A549 (cell line): ENCODE data around the gene KLLN. TPM values are rescaled to one million over a fixed set of nuclear protein-coding genes. Genes with fewer than 3 reads are reported as not detected.

Source experiments
- ATAC-seq, 2 experiments: fragments of 200-7000 bp in 1 of 2; fragments of >200 bp in 1 of 2; cut with Nextera tagmentation in 1 of 2; cut with Tn5 transposase in 1 of 2; 3 replicates each; pipeline versions ENCODE4 v1.8.0 to v1.9.1; 2018 to 2020; ENCODE audit warnings: mild to moderate bottlenecking in 1 of 2, moderate library complexity in 1 of 2
- CTCF ChIA-PET: fragments of 300-600 bp; sonication (Branson Sonifier 250); formaldehyde crosslinking; extraction: SDS; loops from one replicate; lab custom pipeline; 2021; ENCODE audit warnings: antibody characterized with exemption, inconsistent platforms; lab: Yijun Ruan, JAX
- POLR2A ChIA-PET: fragments of 350-600 bp; formaldehyde crosslinking; extraction: SDS; loops from one replicate; lab custom pipeline; 2021; ENCODE audit warnings: antibody characterized with exemption, inconsistent platforms; lab: Yijun Ruan, JAX
- DNase-seq, 2 experiments: peaks; one replicate each; pipeline versions ENCODE4 v3.0.0 to v3.0.0-alpha.2; 2011 to 2016; ENCODE audit warnings: low read depth in 1 of 2, low spot score in 1 of 2
- FAIRE-seq: peaks from 2 replicates; lab custom pipeline; 2011; peaks lifted over from hg19 to GRCh38; lab: Jason Lieb, UNC
- H3K27ac ChIP-seq, 2 experiments: fragments of >200 bp; sonication (Bioruptor Twin); formaldehyde crosslinking; 3 replicates each; pipeline ENCODE4 v1.5.1; 2016 to 2017
- H3K4me1 ChIP-seq: fragments of >200 bp; sonication (Bioruptor Twin); formaldehyde crosslinking; 3 replicates; pipeline ENCODE4 v1.6.1; 2016
- H3K4me2 ChIP-seq: fragments of >200 bp; sonication (Bioruptor Twin); formaldehyde crosslinking; 3 replicates; pipeline ENCODE4 v1.6.1; 2016
- H3K4me3 ChIP-seq: fragments of >200 bp; sonication (Bioruptor Twin); formaldehyde crosslinking; 3 replicates; pipeline ENCODE4 v1.5.1; 2016
- H3K9me3 ChIP-seq: fragments of >200 bp; sonication (Bioruptor Twin); formaldehyde crosslinking; 3 replicates; pipeline ENCODE4 v1.6.1; 2016
- CBX8 ChIP-seq: fragments of 200-600 bp; sonication (generic); IDR thresholded peaks from 2 replicates; pipeline ENCODE4 v1.6.1; 2016
- CEBPB ChIP-seq, 2 experiments: fragments of >200 bp in 1 of 2; sonication (Bioruptor Twin) in 1 of 2; formaldehyde crosslinking in 1 of 2; IDR thresholded peaks; 2 replicates each; pipeline ENCODE4 v1.6.1; 2012 to 2016
- CHD4 ChIP-seq: fragments of 200-600 bp; sonication (generic); IDR thresholded peaks from 2 replicates; pipeline ENCODE4 v1.6.1; 2016; ENCODE audit warnings: antibody characterized with exemption, mild to moderate bottlenecking, borderline replicate concordance
- FOSL2 ChIP-seq, 2 experiments: fragments of 450-650 bp in 1 of 2; fragments of >200 bp in 1 of 2; sonication (Bioruptor Twin) in 1 of 2; formaldehyde crosslinking; IDR thresholded peaks; 2 replicates each; pipeline versions ENCODE4 v1.5.0 to v1.6.1; 2016 to 2020; ENCODE audit warnings: mild to moderate bottlenecking in 1 of 2, moderate library complexity in 1 of 2
- HOXB13 ChIP-seq: fragments of 250-450 bp; sonication (Bioruptor Pico); IDR thresholded peaks from 2 replicates; pipeline ENCODE4 v1.5.0; 2020; ENCODE audit warnings: low read depth, mild to moderate bottlenecking, moderate library complexity
- JUNB ChIP-seq: fragments of >200 bp; sonication (Bioruptor Twin); formaldehyde crosslinking; IDR thresholded peaks from 2 replicates; pipeline ENCODE4 v1.6.1; 2016
- MAFK ChIP-seq: fragments of 450-650 bp; IDR thresholded peaks from 2 replicates; pipeline ENCODE4 v1.6.1; 2014; ENCODE audit not compliant: partially characterized antibody
- NR3C1 ChIP-seq: fragments of >200 bp; sonication (Bioruptor Twin); formaldehyde crosslinking; IDR thresholded peaks from 3 replicates; pipeline ENCODE4 v1.6.1; 2017
- RCOR1 ChIP-seq: fragments of 150-350 bp; IDR thresholded peaks from 2 replicates; pipeline ENCODE4 v1.6.1; 2014; ENCODE audit warnings: antibody characterized with exemption, low read length, low read depth
- ZFP36 ChIP-seq: fragments of 450-650 bp; IDR thresholded peaks from 2 replicates; pipeline ENCODE4 v1.6.1; 2014; ENCODE audit warnings: borderline replicate concordance; ENCODE audit not compliant: partially characterized antibody
- WGBS: methylation state at CpG from one replicate; pipeline ENCODE4 v1.1.6; 2017; ENCODE audit errors: missing lambda C conversion rate; 5-methylcytosine and 5-hydroxymethylcytosine counted together
- polyA plus RNA-seq, 4 experiments: library from polyadenylated mRNA; depleted of rRNA in 3 of 4; stranded (reverse); fragments of >200 nt; fragmentation: RNase III in 1 of 4; extraction: RNeasy Plus Mini Kit Qiagen cat#74134 plus additional on column Dnase treatment in 1 of 4; gene quantifications; 2 replicates in 3 of 4; 3 replicates in 1 of 4; pipeline ENCODE4 v1.2.3, GENCODE V29; 2011 to 2017
- TF ChIP-seq, protein P1 (sequence below): fragments of 250-450 bp; sonication (Bioruptor Pico); IDR thresholded peaks from 2 replicates; pipeline ENCODE4 v1.5.0; 2020; ENCODE audit warnings: low read depth, mild to moderate bottlenecking, moderate library complexity
- TF ChIP-seq, protein P2 (sequence below): fragments of >200 bp; sonication (Bioruptor Twin); formaldehyde crosslinking; IDR thresholded peaks from 3 replicates; pipeline ENCODE4 v1.5.1; 2016
- TF ChIP-seq, protein P3 (sequence below): fragments of 150-350 bp; IDR thresholded peaks from 2 replicates; pipeline ENCODE4 v1.6.1; 2014; ENCODE audit warnings: low read depth, mild to moderate bottlenecking, low read length
- TF ChIP-seq, protein P4 (sequence below): IDR thresholded peaks from 2 replicates; pipeline ENCODE4 v1.6.1; 2012; ENCODE audit warnings: low read depth, borderline replicate concordance
- TF ChIP-seq, protein P5 (sequence below): fragments of 450-650 bp; IDR thresholded peaks from 2 replicates; pipeline ENCODE4 v1.6.1; 2014; ENCODE audit warnings: antibody characterized with exemption

The KLLN gene
- polyA plus RNA-seq, 2 of the 4 experiments (the other 2 are of a cell fraction), result 0.57 to 0.58 TPM

DNA sequence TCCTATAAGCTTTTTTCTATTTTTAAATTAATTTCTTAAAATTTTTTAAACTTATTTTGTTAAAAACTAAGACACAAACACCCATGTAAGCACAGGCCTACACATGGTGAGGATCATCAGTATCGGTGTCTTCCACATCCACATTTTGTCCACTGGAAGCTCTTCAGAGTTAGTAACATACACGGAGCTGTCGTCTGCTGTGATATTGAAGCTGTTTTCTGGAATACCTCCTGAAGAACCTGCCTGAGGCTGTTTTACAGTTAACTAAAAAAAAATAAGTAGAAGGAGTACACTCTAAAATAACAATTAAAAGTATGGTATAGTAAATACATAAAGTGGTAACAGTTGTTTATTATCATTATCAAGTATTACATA, 17.7 kb downstream of the KLLN start:
- DNase-seq (peak in 1 of 2 experiments; percentile 70), FAIRE-seq (peak; percentile 18), ATAC-seq (peak in 1 of 2 experiments; percentile 53; a peak in 3 of 6 replicates)
- POLR2A ChIA-PET, result interaction anchor here (1.0 to 2.3 kb wide), 5 partner anchors 17 to 543 kb away, joined by 3 to 34 read pairs (median 3); partner anchors contain the start of genes ATAD1, KLLN and PTEN
- peak overlapping the region; percentile 72 for H3K4me2 ChIP-seq
- no peak for TF ChIP-seq NR3C1
- no peak for TF ChIP-seq CHD4
- TF ChIP-seq, protein P1, sequence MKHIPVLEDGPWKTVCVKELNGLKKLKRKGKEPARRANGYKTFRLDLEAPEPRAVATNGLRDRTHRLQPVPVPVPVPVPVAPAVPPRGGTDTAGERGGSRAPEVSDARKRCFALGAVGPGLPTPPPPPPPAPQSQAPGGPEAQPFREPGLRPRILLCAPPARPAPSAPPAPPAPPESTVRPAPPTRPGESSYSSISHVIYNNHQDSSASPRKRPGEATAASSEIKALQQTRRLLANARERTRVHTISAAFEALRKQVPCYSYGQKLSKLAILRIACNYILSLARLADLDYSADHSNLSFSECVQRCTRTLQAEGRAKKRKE (CRISPR knock-in tag), result no peak
- TF ChIP-seq, protein P2, sequence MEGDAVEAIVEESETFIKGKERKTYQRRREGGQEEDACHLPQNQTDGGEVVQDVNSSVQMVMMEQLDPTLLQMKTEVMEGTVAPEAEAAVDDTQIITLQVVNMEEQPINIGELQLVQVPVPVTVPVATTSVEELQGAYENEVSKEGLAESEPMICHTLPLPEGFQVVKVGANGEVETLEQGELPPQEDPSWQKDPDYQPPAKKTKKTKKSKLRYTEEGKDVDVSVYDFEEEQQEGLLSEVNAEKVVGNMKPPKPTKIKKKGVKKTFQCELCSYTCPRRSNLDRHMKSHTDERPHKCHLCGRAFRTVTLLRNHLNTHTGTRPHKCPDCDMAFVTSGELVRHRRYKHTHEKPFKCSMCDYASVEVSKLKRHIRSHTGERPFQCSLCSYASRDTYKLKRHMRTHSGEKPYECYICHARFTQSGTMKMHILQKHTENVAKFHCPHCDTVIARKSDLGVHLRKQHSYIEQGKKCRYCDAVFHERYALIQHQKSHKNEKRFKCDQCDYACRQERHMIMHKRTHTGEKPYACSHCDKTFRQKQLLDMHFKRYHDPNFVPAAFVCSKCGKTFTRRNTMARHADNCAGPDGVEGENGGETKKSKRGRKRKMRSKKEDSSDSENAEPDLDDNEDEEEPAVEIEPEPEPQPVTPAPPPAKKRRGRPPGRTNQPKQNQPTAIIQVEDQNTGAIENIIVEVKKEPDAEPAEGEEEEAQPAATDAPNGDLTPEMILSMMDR, result no peak
- no peak for TF ChIP-seq ZFP36
- WGBS, result 7% methylated on average over 3 of the region's 3 CpGs
- no peaks in the 10 kb centered on the region for H3K9me3 ChIP-seq
- H3K27ac ChIP-seq, result peak overlapping the region; percentile 68 to 82
- H3K4me1 ChIP-seq, result peaks cover 75% of the 10 kb centered on the region
- CTCF ChIA-PET, result interaction anchor here (1.1 to 2.1 kb wide), 7 partner anchors 11 to 544 kb away, joined by 3 to 10 read pairs (median 5); partner anchors contain the start of gene ATAD1
- 0 out of 3 replicates have a peak overlapping the region, but pooled peaks have one; percentile 2 for H3K4me3 ChIP-seq

DNA sequence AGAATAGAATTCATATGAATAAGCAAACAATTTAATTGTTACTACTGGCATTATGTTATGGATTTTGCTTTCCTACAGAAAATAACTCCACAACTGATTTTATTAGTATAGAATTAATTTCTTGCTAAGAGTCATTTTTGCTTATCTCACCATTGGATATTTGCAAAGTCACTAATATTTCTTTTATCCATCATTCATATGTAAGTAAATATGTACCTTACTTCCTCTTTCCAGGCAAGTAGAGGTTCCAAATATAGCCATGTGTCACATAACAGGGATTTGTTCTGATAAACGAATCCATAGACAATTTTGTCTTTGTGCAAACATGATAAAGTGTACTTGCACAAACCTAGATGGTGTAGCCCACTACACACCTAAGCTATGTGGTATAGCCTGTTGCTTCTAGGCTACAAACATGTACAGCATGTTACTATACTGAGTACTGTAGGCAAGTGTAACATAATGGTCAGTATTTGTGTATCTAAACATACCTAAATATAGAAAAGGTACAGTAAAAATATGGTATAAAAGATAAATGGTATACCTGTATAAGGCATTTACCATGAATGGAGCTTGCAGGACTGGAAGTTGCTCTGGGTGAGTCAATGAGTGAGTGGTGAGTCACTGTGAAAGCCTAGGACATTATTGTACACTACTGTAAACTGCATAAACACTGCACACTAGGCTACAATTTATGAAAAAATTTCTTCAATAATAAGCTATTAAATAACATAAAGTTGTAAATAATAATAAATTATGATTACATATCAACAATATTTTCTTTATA, 18.3 kb downstream of the KLLN start:
- POLR2A ChIA-PET, result interaction anchor here (1.0 to 2.3 kb wide), 4 partner anchors 18 to 544 kb away, joined by 3 to 34 read pairs (median 14); partner anchors contain the start of genes ATAD1, KLLN and PTEN
- ATAC-seq, result peak in 1 of 2 experiments; percentile 61; a peak in 3 of 6 replicates
- Histone ChIP-seq H3K27ac (peak overlapping the region; percentile 73 to 82), H3K4me3 (no peak overlapping the region)
- 0% methylated on average over 1 of the region's 1 CpG for WGBS
- FAIRE-seq, result peak; percentile 28
- peak in 1 of 2 experiments; percentile 76 for DNase-seq
- TF ChIP-seq NR3C1, result no peak
- 0 out of 2 replicates have a peak, but pooled peaks have one; percentile 19 for TF ChIP-seq HOXB13 (CRISPR knock-in tag)
- peak; percentile 72 for TF ChIP-seq MAFK
- TF ChIP-seq JUNB, result peak; percentile 59
- no peak for TF ChIP-seq CBX8
- peak; percentile 79 for TF ChIP-seq FOSL2 (IDR thresholded peaks at IDR 0.05)
- TF ChIP-seq FOSL2 (CRISPR knock-in tag; IDR thresholded peaks at IDR 0.05), result peak; percentile 94
- TF ChIP-seq, all 56 proteins: peak for 4
- CTCF ChIA-PET, result interaction anchor here (1.1 to 2.1 kb wide), 6 partner anchors 12 to 26 kb away, joined by 3 to 10 read pairs (median 6); partner anchors contain the start of gene ATAD1
- peaks cover 70% of the 10 kb centered on the region for H3K4me1 ChIP-seq
- H3K9me3 ChIP-seq, result no peaks in the 10 kb centered on the region
- H3K4me2 ChIP-seq, result peak overlapping the region; percentile 72

DNA sequence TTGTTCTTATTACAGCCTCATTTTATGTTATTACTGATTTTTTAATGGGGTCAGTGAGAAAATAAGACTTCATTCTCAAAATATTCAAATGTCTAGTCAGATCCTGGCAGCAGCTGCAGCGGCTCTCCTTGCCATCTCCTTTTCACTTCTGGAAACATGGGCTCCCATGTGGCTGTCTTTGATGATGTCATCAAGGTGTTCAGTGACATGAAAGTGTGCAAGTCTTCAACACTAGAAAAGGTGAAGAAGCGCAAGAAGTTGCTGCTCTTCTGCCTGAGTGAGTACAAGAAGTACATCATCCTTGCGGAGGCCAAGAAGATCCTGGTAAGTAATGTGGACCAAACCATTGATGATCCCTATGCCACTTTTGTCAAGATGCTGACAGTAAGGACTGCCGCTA, 19.6 kb downstream of the KLLN start:
- Histone ChIP-seq H3K4me2 (peak overlapping the region; percentile 59; the same call in 2 of the 3 replicates), H3K9me3 (no peaks in the 10 kb centered on the region), H3K27ac (peak overlapping the region; percentile 73 to 78), H3K4me3 (no peak overlapping the region), H3K4me1 (peaks cover 67% of the 10 kb centered on the region)
- ATAC-seq (no peak), DNase-seq (no peak), FAIRE-seq (no peak)
- POLR2A ChIA-PET, result no interaction called here
- no peak for TF ChIP-seq RCOR1
- TF ChIP-seq, protein P3, sequence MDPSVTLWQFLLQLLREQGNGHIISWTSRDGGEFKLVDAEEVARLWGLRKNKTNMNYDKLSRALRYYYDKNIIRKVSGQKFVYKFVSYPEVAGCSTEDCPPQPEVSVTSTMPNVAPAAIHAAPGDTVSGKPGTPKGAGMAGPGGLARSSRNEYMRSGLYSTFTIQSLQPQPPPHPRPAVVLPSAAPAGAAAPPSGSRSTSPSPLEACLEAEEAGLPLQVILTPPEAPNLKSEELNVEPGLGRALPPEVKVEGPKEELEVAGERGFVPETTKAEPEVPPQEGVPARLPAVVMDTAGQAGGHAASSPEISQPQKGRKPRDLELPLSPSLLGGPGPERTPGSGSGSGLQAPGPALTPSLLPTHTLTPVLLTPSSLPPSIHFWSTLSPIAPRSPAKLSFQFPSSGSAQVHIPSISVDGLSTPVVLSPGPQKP, result no peak
- TF ChIP-seq, protein P4, sequence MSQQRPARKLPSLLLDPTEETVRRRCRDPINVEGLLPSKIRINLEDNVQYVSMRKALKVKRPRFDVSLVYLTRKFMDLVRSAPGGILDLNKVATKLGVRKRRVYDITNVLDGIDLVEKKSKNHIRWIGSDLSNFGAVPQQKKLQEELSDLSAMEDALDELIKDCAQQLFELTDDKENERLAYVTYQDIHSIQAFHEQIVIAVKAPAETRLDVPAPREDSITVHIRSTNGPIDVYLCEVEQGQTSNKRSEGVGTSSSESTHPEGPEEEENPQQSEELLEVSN, result no peak
- TF ChIP-seq CEBPB (IDR thresholded peaks at IDR 0.05), result no peak
- TF ChIP-seq, protein P5, sequence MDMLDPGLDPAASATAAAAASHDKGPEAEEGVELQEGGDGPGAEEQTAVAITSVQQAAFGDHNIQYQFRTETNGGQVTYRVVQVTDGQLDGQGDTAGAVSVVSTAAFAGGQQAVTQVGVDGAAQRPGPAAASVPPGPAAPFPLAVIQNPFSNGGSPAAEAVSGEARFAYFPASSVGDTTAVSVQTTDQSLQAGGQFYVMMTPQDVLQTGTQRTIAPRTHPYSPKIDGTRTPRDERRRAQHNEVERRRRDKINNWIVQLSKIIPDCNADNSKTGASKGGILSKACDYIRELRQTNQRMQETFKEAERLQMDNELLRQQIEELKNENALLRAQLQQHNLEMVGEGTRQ, result no peak
- CTCF ChIA-PET, result interaction anchor here (1.7 to 2.6 kb wide), 2 partner anchors 23 to 25 kb away, joined by 7 to 11 read pairs; partner anchors contain the start of gene ATAD1
- 94% methylated on average over 4 of the region's 4 CpGs for WGBS
